NCI-H748 treated with DMSO at 0.1 percent for 48 hours (cell line): ENCODE measurements around the gene CD46.
"Not testable (repeated sequence)": the region's sequence is repeated elsewhere in the genome, so short reads cannot be mapped to it uniquely, and the experiment has no call there.

ENCODE experiments used
- DNase-seq: peaks from one replicate; lab custom pipeline; 2025; lab: John Stamatoyannopoulos, UW

The CD46 gene

GRCh38 chr1:207751463-207751789 is 428 bp upstream of the CD46 start:
- not testable (repeated sequence) for DNase-seq

- DNase-seq = no peak
These were observed 673 bp downstream of the CD46 start for GRCh38 chr1:207752456-207752998.

- no peak for DNase-seq
These were observed 1.8 kb downstream of the CD46 start for GRCh38 chr1:207753611-207754010.

GRCh38 chr1:207754011-207754410 is 2.2 kb downstream of the CD46 start:
- DNase-seq = no peak

- DNase-seq = no peak
These were observed 3.3 kb downstream of the CD46 start for GRCh38 chr1:207754974-207755700.

GRCh38 chr1:207755846-207756693 is 4.2 kb downstream of the CD46 start:
- DNase-seq = no peak

- DNase-seq = no peak
These were observed 10.8 kb downstream of the CD46 start for GRCh38 chr1:207762622-207763021.

GRCh38 chr1:207763091-207763490 is 11.2 kb downstream of the CD46 start:
- no peak for DNase-seq

- DNase-seq = no peak
These were observed 12.1 kb downstream of the CD46 start for GRCh38 chr1:207763972-207764371.

GRCh38 chr1:207766569-207766968 is 14.7 kb downstream of the CD46 start:
- no peak for DNase-seq

- not testable (repeated sequence) for DNase-seq
These were observed 18.7 kb downstream of the CD46 start for GRCh38 chr1:207770514-207770913.

GRCh38 chr1:207776045-207776444 is 24.2 kb downstream of the CD46 start:
- DNase-seq = not testable (repeated sequence)

GRCh38 chr1:207777412-207777811 is 25.6 kb downstream of the CD46 start:
- DNase-seq = not testable (repeated sequence)

- DNase-seq = no peak
These were observed 27.2 kb downstream of the CD46 start for GRCh38 chr1:207779008-207779407.

- no peak for DNase-seq
These were observed 29.5 kb downstream of the CD46 start for GRCh38 chr1:207781312-207781711.

GRCh38 chr1:207787776-207788175 is 35.9 kb downstream of the CD46 start:
- DNase-seq = no peak

GRCh38 chr1:207789386-207789785 is 37.5 kb downstream of the CD46 start:
- DNase-seq = no peak

- DNase-seq = no peak
These were observed 38.2 kb downstream of the CD46 start for GRCh38 chr1:207789792-207790787.

GRCh38 chr1:207791290-207791689 is 39.4 kb downstream of the CD46 start:
- DNase-seq = no peak

- no peak for DNase-seq
These were observed 41.5 kb downstream of the CD46 start for GRCh38 chr1:207793327-207793726.

GRCh38 chr1:207794861-207795260 is 43.0 kb downstream of the CD46 start:
- no peak for DNase-seq
